RWPE1 (cell line): ENCODE measurements around the gene SP2.

Source experiments
- CTCF ChIA-PET: fragments of 350-600 bp; sonication (Branson Sonifier 250); formaldehyde crosslinking; extraction: SDS; loops from one replicate; lab custom pipeline; 2021; lab: Yijun Ruan, JAX
- POLR2A ChIA-PET: fragments of 400-600 bp; formaldehyde crosslinking; extraction: SDS; loops from one replicate; lab custom pipeline; 2020; ENCODE audit warnings: antibody characterized with exemption; ENCODE audit not compliant: low non-redundant PET; lab: Yijun Ruan, JAX
- DNase-seq: peaks from one replicate; pipeline ENCODE4 v3.0.0; 2012; ENCODE audit warnings: low spot score
- H3K27ac ChIP-seq: fragments of 450-650 bp; 2 replicates; pipeline ENCODE4 v1.5.1; 2017
- CTCF ChIP-seq: fragments of 450-650 bp; conservative IDR thresholded peaks from 2 replicates; pipeline ENCODE4 v1.5.1; 2017; ENCODE audit warnings: low read depth, mild to moderate bottlenecking

Gene SP2

GRCh38 chr17:47879776-47880454, 16.1 kb upstream of the SP2 start:
- ChIA-PET POLR2A (interaction anchor here (0.7 kb wide), 1 partner anchor 12 kb away, joined by 4 read pairs; no protein-coding TSS in a partner anchor), CTCF (interaction anchor here (0.7 to 1.1 kb wide), 3 partner anchors 10 to 112 kb away, joined by 3 to 4 read pairs (median 4); no protein-coding TSS in a partner anchor)
- no peak for DNase-seq
- no peak overlapping the region for H3K27ac ChIP-seq
- TF ChIP-seq CTCF: no peak

GRCh38 chr17:47882247-47882646, 13.8 kb upstream of the SP2 start:
- no peak for DNase-seq
- CTCF ChIA-PET: interaction anchor here (0.6 to 6.1 kb wide), 2 partner anchors 40 to 70 kb away, joined by 3 to 78 read pairs; partner anchors contain the start of gene SCRN2
- H3K27ac ChIP-seq: peak overlapping the region; percentile 50
- no peak for TF ChIP-seq CTCF
- POLR2A ChIA-PET: no interaction called here

- ChIA-PET POLR2A (no interaction called here), CTCF (interaction anchor here (6.1 kb wide), 1 partner anchor 41 kb away, joined by 78 read pairs; the partner anchor contains the start of gene SCRN2)
- TF ChIP-seq CTCF: no peak
- DNase-seq: no peak
- H3K27ac ChIP-seq: peak overlapping the region; percentile 50
Observed at GRCh38 chr17:47882695-47883588, 13.1 kb upstream of the SP2 start.

GRCh38 chr17:47883589-47884426, 12.2 kb upstream of the SP2 start:
- POLR2A ChIA-PET: no interaction called here
- H3K27ac ChIP-seq: peak overlapping the region; percentile 67
- no peak for TF ChIP-seq CTCF
- no peak for DNase-seq
- CTCF ChIA-PET: interaction anchor here (2.6 to 6.1 kb wide), 2 partner anchors 37 to 42 kb away, joined by 15 to 78 read pairs; partner anchors contain the start of gene SCRN2

- peak overlapping the region; percentile 67 for H3K27ac ChIP-seq
- no peak for TF ChIP-seq CTCF
- ChIA-PET POLR2A (no interaction called here), CTCF (interaction anchor here (2.6 to 6.1 kb wide), 2 partner anchors 37 to 43 kb away, joined by 15 to 78 read pairs; partner anchors contain the start of gene SCRN2)
- no peak for DNase-seq
Observed at GRCh38 chr17:47884427-47884740, 11.7 kb upstream of the SP2 start.
